Activated CD8-positive, alpha-beta memory T cell treated with anti-CD3 and anti-CD28 coated beads, Interleukin-2, amount 50 U/mL, for 24 hours (primary cell): ENCODE measurements around the gene SHE.

Experiments used
- DNase-seq: peaks from one replicate; pipeline ENCODE4 v3.0.0-alpha.2; 2020; ENCODE audit errors: extremely low read depth

Gene SHE

GRCh38 chr1:154479764-154480421, 22.3 kb downstream of the SHE start:
- peak; percentile 15 for DNase-seq

- DNase-seq: no peak
Observed at GRCh38 chr1:154478639-154479038, 23.6 kb downstream of the SHE start.

- no peak for DNase-seq
Observed at GRCh38 chr1:154478013-154478412, 24.2 kb downstream of the SHE start.

DNA sequence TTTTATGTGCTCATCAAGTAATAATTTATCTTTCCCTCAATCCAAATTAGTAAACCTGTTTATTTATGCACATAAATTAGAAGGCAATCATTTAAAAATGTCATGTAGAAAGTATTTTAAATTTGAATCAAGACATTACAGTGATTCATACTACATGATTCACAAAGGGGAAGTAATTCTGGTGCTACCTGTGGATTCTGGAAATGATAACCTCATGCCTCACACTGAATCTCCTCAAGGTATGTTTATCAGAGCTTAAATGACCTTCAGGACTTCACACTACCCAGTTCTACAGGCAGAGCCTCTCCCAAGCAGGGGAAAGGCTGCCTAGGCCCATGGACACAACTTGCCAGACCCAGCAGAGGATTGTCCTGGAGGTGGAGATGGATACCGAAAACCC, 25.4 kb downstream of the SHE start:
- no peak for DNase-seq

DNA sequence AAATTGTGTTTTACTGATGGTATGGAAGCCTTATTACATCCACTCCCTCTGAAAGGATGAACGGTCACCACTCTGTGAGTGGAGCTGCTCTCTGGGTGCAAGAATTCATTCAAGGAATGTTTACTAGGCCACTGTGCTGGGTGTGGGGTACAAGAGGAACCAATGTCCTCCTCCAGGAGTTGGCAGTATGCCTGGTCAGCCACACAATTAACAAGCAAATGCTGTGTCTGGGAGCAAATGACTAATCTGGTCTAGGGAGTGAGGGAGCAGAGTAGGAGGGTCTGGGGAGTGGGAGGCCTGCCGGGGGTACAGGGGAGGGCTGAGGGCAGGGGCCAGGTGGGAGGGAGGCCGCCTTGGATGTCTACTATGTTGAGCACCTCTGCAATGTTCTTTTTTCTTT, 27.4 kb downstream of the SHE start:
- DNase-seq: no peak

GRCh38 chr1:154471304-154471703, 30.9 kb downstream of the SHE start:
- DNase-seq: no peak

DNA sequence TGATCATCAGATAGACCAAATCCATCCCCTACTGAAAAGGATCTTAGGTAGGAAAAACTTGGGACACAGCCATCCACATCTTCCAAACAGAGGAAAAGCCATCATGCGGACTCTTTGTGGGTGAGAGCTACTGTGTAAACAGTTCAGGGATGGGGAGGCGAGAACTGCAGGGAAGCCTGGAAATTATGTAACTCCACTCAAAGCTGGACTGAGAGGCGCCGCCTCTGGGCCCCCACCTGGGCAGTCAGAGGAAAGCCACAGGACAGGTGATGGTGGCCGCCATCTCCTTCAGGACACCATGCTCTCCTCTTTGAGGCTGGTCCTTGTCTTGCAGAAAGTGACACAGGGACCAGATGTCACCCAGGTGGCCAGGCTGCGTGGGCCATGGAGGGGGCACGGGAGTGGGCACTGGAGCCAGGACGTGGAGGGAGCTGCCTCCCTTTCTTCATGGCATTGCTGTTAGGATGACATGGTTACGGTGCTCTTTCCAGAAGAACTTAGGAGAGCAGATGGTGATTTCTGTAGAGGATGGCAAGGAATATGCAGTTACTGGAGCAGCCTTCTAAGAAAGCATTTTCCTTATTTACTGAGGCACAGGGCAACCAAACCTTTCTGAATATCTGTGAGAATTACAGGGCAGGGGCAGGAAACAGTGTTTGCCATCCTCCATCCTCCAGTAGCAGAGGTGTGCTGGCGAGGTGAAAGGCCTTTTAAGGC, 32.2 kb downstream of the SHE start:
- DNase-seq: no peak

DNA sequence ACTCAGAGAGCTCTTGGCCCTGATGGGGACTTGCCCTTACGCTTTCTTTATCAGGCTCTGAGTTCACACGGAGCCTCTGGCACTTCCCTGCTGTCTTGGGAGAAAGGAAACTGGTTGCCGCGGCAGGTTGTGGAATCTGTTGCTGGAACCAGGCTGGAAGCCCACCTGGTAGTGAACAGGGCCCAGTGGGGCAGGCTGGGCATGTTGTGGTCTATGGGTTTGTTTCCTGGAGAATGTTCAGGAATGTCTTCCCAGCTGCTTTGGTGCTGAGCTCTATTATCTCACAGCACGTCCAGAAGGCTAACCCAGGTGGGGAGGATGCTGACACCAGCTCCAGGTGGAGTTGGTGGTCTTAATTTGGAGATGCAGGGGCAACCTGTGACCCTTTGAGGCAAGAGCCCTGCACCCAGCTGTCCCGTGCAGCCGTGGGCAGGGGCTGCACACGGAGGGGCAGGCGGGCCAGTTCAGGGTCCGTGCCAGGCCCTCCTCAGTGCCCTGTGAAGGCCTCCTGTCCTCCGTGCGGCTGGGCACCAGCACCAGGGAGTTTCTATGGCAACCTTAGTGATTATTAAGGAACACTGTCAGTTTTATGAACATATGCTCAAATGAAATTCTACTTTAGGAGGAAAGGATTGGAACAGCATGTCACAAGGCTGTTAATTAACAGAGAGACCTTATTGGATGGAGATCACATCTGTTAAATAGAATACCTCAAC, 33.5 kb downstream of the SHE start:
- no peak for DNase-seq

DNA sequence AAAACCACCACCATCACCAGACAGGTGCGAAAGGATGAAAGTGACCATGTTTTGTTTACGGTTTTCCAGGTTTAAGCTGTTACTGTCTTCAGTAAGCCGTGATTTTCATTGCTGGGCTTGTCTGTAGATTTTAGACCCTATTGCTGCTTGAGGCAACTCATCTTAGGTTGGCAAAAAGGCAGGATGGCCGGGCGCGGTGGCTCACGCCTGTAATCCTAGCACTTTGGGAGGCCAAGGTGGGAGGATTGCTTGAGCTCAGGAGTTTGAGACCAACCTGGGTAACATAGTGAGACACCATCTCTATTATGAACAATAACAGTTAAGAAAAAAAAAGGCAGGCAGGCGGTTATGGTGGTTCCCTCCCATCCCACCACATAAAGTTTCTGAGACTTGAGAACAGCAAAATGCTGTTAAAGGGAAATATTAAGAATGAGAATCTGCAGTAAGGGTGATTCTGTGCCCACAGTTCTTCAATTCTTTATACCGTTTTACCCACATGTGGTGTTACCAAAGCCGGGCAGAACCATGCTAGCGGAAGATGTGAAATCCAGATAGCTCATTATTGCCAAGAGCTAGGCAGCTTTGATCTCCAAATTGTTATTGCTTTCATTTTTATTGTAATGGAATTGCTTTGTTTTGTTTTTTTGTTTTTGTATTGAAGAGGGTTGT, 34.6 kb downstream of the SHE start:
- no peak for DNase-seq

GRCh38 chr1:154466921-154467417, 35.2 kb downstream of the SHE start:
- DNase-seq: no peak

DNA sequence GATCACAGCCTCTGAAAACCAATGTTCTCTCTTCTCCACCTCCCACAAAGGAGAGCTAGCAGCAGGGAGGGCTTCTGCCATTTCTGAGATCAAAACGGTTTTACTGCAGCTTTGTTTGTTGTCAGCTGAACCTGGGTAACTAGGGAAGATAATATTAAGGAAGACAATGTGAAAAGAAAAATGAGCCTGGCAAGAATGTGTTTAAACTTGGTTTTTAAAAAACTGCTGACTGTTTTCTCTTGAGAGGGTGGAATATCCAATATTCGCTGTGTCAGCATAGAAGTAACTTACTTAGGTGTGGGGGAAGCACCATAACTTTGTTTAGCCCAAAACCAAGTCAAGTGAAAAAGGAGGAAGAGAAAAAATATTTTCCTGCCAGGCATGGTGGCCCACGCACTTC, 36.0 kb downstream of the SHE start:
- DNase-seq: no peak

- no peak for DNase-seq
Observed at GRCh38 chr1:154465621-154466195, 36.5 kb downstream of the SHE start.

DNA sequence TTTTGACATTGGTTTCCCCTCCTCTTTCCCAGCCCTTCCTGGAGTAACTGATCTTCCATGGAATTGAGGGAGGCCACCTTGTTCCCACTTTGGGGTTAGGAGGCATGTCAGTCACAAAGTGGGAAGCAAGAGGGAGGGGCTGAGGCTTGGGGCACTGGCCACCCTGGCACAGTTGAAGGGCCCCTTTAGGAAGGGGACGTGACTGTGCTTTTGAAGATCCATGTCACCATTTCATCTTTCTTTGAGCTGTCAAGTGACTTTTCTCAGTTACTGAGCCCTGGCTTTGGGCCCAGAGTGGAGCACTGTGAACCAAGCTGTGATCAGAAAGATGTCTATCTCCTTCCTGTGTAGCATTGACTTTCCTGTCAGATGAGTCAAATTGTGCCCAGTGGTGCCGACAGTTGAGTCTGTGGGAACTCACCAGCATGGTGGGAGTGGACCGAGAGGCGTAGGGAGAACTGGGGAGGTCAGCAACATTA, 38.7 kb downstream of the SHE start:
- DNase-seq: peak; percentile 34

DNA sequence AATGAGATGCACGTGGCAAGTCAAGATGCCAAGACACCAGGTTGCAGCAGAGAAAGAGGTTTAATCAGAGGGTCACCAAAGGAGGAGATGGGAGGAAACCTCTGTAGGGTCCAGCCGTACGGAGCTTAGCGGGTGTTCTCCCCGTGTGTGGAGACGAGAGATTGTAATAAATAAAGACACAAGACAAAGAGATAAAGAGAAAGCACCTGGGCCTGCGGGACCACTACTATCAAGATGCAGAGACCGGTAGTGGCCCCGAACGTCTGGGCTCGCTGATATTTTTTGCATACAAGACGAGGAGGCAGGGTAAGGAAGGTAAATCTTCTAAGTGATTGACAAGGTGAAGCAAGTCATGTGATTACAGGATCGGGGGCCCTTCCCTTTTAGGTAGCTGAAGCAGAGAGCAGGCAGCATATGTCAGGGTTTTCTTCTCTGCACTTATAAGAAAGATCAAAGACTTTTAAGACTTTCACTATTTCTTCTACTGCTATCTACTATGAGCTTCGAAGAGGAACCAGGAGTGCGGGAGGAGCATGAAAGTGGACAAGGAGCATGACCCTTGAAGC, 41.4 kb downstream of the SHE start:
- no peak for DNase-seq

- no peak for DNase-seq
Observed at GRCh38 chr1:154459080-154459479, 43.1 kb downstream of the SHE start.

DNA sequence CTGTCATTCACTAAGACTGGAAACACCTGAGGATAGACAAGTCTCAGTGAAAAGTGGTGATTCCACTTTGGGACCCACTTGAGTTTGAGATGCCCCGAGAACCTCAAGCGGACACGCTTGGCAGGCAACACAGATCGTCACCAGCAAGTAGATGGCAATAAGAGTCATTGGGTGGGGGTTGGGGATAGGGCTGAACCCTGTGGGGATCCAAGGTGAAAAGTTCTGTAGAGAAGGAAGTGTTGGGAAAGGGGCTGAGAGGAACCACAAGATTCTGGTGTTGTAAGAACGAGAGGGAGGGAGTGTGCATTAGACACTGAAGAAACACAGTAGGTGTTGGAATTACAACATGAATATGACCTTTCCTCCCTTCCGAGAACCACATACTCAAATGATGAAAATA, 45.6 kb downstream of the SHE start:
- DNase-seq: no peak

DNA sequence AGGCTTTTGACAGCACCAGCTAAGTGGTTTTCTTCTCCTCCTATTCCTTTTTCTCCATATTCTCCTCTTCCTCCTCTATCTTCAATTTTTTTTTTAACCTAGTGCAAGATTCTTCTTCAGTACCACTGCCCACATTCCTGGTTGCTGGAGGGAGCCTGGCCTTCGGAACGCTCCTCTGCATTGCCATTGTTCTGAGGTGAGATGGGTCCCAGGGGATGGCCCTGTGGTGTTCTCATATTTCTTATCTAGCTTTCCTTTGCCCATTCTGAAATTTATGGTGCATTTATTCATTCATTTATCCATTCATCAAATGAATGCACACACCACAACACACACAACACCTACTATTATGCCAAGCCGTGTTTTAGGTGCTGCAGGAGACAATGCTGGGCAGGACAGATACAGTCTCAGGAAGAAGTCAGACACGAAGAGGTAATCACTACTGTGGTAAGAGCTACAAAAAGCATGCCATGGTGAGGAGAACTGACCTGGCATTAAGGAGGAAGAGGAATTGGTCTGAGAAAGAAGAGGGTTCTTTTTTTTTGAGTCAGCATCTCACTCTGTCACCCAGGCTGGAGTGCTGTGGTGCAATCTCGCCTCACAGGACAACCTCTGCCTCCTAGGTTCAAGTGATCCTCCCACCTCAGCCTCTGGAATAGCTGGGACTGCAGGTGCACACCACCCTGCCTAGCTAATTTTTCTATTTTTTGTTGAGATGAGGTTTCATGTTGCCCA, 47.7 kb downstream of the SHE start:
- DNase-seq: no peak

DNA sequence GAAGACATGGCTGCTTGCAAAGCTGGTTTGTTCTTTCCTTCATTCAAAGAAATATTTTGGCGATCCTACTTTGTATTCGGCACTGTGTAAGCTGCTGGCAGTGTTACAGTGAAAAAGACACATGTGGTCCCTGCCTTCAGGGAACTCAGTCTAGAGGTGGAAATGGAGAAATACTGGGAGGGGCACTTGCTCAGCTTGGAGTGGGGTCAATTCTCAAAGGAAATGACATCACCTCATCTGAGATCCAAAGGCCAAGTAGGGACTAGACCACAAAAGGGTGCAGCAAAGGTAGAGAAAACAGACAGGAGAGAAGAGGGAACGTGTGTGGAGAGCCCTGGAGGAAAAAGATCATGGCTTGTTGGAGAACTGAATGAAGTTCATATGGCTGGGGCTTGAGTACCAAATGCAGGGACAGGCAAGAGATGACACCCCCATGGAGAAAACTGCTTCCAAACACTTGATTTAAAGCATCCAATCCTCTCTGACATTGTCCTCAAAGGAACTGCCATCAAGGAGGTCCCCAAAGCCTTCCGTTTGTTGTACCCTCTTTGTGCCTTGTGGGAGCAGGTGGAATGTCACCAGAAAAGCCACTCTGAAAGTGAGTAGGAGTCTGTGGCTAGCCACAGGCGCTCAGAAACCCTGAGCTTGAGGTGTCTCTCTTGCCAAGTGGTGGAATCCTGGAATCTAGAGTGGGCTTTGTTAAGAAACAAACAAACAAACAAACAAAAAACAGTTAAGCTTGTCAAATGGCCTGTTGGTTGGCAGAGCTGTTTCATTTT, 48.4 kb downstream of the SHE start:
- DNase-seq: no peak

GRCh38 chr1:154453161-154453560, 49.1 kb downstream of the SHE start:
- DNase-seq: no peak

DNA sequence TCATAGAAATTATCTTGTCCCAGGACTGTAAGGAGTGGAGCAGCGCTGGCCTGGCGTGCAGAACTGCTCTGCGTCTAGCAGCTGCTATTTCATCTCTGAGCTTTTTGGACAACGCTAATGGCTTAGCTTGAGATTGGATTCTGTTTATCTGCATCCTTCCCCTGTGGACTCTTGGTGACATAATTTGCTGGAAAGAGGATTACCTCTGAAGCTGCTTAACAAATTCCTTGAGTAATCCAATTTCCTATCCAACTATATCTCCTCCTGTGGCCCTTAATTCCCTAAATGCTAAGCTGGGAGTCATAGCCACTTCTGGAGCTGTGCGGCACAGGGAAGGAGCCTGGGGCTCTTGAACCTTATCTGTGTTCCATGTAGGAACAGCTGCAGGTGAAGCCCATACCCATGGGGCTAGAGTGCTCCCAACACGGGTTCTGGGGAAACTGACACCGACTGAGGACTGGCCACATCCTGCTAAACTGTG, 53.8 kb downstream of the SHE start:
- no peak for DNase-seq
